Measurements from ENCODE around the gene EMP3.

EMP3 gene

DNA sequence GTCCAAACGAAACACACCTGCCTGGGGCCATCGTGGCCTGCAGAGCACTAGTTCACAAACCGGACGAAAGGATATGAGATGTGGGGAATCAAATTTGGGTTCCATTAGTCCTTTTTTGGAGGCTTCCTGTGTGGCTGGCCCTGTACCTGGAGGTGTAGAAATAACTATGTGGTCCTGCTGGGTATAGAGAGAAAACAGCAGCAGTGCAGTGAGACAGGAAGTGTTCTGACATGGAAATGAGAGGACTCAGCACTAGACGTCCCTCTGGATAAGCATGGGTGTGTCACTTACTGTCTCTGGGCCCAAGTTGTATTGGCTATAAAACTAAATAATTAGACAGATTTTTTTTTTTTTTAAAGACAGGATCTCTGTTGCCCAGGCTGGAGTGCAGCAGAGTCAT, 53.7 kb downstream of the EMP3 start:
- DNase-seq (ENCODE audit: low read depth), result no peak

Measured in stimulated activated CD8-positive, alpha-beta memory T cell treated with anti-CD3 and anti-CD28 coated beads, Interleukin-7, amount 100 ng/mL, for 24 hours (primary cell).